Liver (tissue), 9 donors: ENCODE data around the gene LAMTOR4. TPM values are rescaled to one million over a fixed set of nuclear protein-coding genes. Genes with fewer than 3 reads are reported as not detected.
"Not testable (repeated sequence)": the region's sequence is repeated elsewhere in the genome, so short reads cannot be mapped to it uniquely, and the experiment has no call there.

ENCODE experiments used
- DNase-seq: peaks from one replicate; pipeline ENCODE4 v3.0.0-alpha.2; 2017; ENCODE audit warnings: low spot score
- H3K27ac ChIP-seq, 2 donors: one replicate each; pipeline ENCODE4 v1.7.0; 2013; ENCODE audit warnings: inconsistent platforms in 2 of 2, low read length in 2 of 2, control low read depth in 1 of 2, low read depth in 1 of 2, mild to moderate bottlenecking in 1 of 2
- H3K27me3 ChIP-seq, 4 donors: one replicate each; pipeline versions ENCODE4 v1.6.1 to v1.7.0; 2013; ENCODE audit warnings: low read length in 3 of 4, inconsistent platforms in 1 of 4, mild to moderate bottlenecking in 1 of 4, moderate library complexity in 1 of 4; ENCODE audit not compliant: control insufficient read depth in 4 of 4, insufficient read depth in 4 of 4
- H3K36me3 ChIP-seq, 4 donors: one replicate each; pipeline versions ENCODE4 v1.6.1 to v1.7.0; 2013; ENCODE audit warnings: low read length in 3 of 4, mild to moderate bottlenecking in 3 of 4, low read depth in 1 of 4, moderate library complexity in 1 of 4; ENCODE audit not compliant: control insufficient read depth in 4 of 4, insufficient read depth in 3 of 4
- H3K4me1 ChIP-seq, 4 donors: one replicate each; pipeline versions ENCODE4 v1.6.1 to v1.7.0; 2013; ENCODE audit warnings: low read length in 3 of 4, mild to moderate bottlenecking in 3 of 4, moderate library complexity in 1 of 4; ENCODE audit not compliant: control insufficient read depth in 4 of 4, insufficient read depth in 4 of 4
- H3K4me3 ChIP-seq, 3 donors: one replicate each; pipeline versions ENCODE4 v1.6.1 to v1.7.0; 2013; ENCODE audit warnings: low read length in 3 of 3, control low read depth in 1 of 3, low read depth in 1 of 3, mild to moderate bottlenecking in 1 of 3
- H3K9ac ChIP-seq, 2 donors: one replicate each; pipeline ENCODE4 v1.7.0; 2013; ENCODE audit warnings: low read length in 2 of 2, mild to moderate bottlenecking in 2 of 2, moderate library complexity in 2 of 2, control low read depth in 1 of 2, low read depth in 1 of 2
- H3K9me3 ChIP-seq, 4 donors: one replicate each; pipeline versions ENCODE4 v1.6.1 to v1.7.0; 2013; ENCODE audit warnings: low read length in 3 of 4; ENCODE audit not compliant: control insufficient read depth in 4 of 4
- EGR1 ChIP-seq, 2 donors: IDR thresholded peaks; 2 replicates each; pipeline ENCODE4 v1.6.1; 2016 to 2018; ENCODE audit warnings: antibody characterized with exemption in 2 of 2, low read depth in 2 of 2
- FOXA1 ChIP-seq: IDR thresholded peaks from 2 replicates; pipeline ENCODE4 v1.6.1; 2016; ENCODE audit warnings: antibody characterized with exemption
- FOXA2 ChIP-seq: IDR thresholded peaks from 2 replicates; pipeline ENCODE4 v1.6.1; 2016; ENCODE audit warnings: antibody characterized with exemption
- GABPA ChIP-seq, 2 donors: IDR thresholded peaks in 1 of 2; conservative IDR thresholded peaks in 1 of 2; 2 replicates each; pipeline ENCODE4 v1.6.1; 2016; ENCODE audit warnings: antibody characterized with exemption in 2 of 2, mild to moderate bottlenecking in 1 of 2, moderate library complexity in 1 of 2
- HNF4A ChIP-seq, 2 donors: conservative IDR thresholded peaks; 2 replicates each; pipeline ENCODE4 v1.6.1; 2016; ENCODE audit warnings: antibody characterized with exemption in 2 of 2, mild to moderate bottlenecking in 2 of 2
- HNF4G ChIP-seq: IDR thresholded peaks from 2 replicates; pipeline ENCODE4 v1.6.1; 2016; ENCODE audit warnings: antibody characterized with exemption
- JUND ChIP-seq, 2 donors: IDR thresholded peaks; 2 replicates each; pipeline ENCODE4 v1.6.1; 2016; ENCODE audit warnings: antibody characterized with exemption in 2 of 2
- NR2F2 ChIP-seq: IDR thresholded peaks from 2 replicates; pipeline ENCODE4 v1.6.1; 2016; ENCODE audit warnings: antibody characterized with exemption
- RAD21 ChIP-seq, 2 donors: IDR thresholded peaks; 2 replicates each; pipeline ENCODE4 v1.6.1; 2016; ENCODE audit warnings: antibody characterized with exemption in 2 of 2, mild to moderate bottlenecking in 2 of 2
- RXRA ChIP-seq, 2 donors: IDR thresholded peaks; 2 replicates each; pipeline ENCODE4 v1.6.1; 2017 to 2018; ENCODE audit warnings: antibody characterized with exemption in 2 of 2, mild to moderate bottlenecking in 1 of 2
- SP1 ChIP-seq: IDR thresholded peaks from 2 replicates; pipeline ENCODE4 v1.6.1; 2018; ENCODE audit warnings: antibody characterized with exemption, mild to moderate bottlenecking
- TAF1 ChIP-seq: conservative IDR thresholded peaks from 2 replicates; pipeline ENCODE4 v1.6.1; 2016; ENCODE audit warnings: antibody characterized with exemption, mild to moderate bottlenecking
- YY1 ChIP-seq: IDR thresholded peaks from 2 replicates; pipeline ENCODE4 v1.6.1; 2016; ENCODE audit warnings: antibody characterized with exemption, mild to moderate bottlenecking
- WGBS: extraction: QIAGEN DNeasy Blood & Tissue Kit; methylation state at CpG from one replicate; pipeline ENCODE4 v1.1.7; 2013; 5-methylcytosine and 5-hydroxymethylcytosine counted together
- polyA plus RNA-seq, 2 donors: library from polyadenylated mRNA; stranded (reverse) in 1 of 2; unstranded in 1 of 2; fragments of 200-250 nt in 1 of 2; fragments of >200 nt in 1 of 2; fragmentation: Nextera tagmentation in 1 of 2; extraction: Ambion mirVana in 1 of 2; gene quantifications; one replicate each; pipeline versions ENCODE4 v1.2.1 to v1.2.3, GENCODE V29; 2013 to 2015
- total RNA-seq, 2 donors: library from RNA; depleted of rRNA; stranded (reverse); fragments of >200 nt; gene quantifications; one replicate each; pipeline ENCODE4 v1.2.3, GENCODE V29; 2014
- TF ChIP-seq, protein P1 (sequence below): IDR thresholded peaks from 2 replicates; pipeline ENCODE4 v1.6.1; 2016; ENCODE audit warnings: antibody characterized with exemption
- TF ChIP-seq, protein P2 (sequence below): IDR thresholded peaks from 2 replicates; pipeline ENCODE4 v1.6.1; 2016; ENCODE audit warnings: antibody characterized with exemption
- TF ChIP-seq, protein P3 (sequence below): fragments of 150-350 bp; IDR thresholded peaks from 2 replicates; pipeline ENCODE4 v1.5.1; 2017; ENCODE audit warnings: improper control_type of control experiment, low read depth, low read length; ENCODE audit not compliant: missing input control
- TF ChIP-seq, protein P4 (sequence below): IDR thresholded peaks from 2 replicates; pipeline ENCODE4 v1.6.1; 2016; ENCODE audit warnings: antibody characterized with exemption
- TF ChIP-seq, protein P5 (sequence below): IDR thresholded peaks from 2 replicates; pipeline ENCODE4 v1.6.1; 2016; ENCODE audit warnings: antibody characterized with exemption, mild to moderate bottlenecking
- donor health status: healthy.
- donor health status: healthy.
- donor health status: healthy.
- donor health status: healthy.
- donor health status: healthy.

LAMTOR4 gene
- total and polyA plus RNA-seq, 4 donors: 28.4 to 112 (median 57.7) TPM

DNA sequence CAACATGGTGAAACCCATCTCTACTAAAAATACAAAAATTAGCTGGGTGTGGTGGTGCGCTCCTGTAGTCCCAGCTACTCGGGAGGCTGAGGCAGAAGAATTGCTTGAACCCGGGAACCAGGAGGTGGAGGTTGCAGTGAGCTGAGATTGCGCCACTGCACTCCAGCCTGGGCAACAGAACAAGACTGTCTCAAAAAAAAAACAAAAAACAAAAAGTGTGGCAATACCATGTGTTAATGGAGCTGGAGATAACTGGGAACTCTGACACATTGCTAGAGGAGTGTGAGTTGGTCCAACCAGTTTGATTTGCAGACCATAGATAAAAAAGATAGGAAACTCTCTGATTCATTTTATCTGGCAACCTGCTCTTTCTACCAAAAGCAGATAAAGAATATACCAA, 2.4 kb upstream of the LAMTOR4 start:
- H3K4me1 ChIP-seq: peaks cover 4 to 13% (median 10%) of the 10 kb centered on the region in 4 donors
- 67% methylated on average over 4 of the region's 4 CpGs for WGBS
- not testable (repeated sequence) for H3K27ac ChIP-seq, H3K27me3 ChIP-seq, DNase-seq, H3K9ac ChIP-seq, H3K36me3 ChIP-seq, H3K9me3 ChIP-seq, H3K4me3 ChIP-seq
- TF ChIP-seq, protein P1, sequence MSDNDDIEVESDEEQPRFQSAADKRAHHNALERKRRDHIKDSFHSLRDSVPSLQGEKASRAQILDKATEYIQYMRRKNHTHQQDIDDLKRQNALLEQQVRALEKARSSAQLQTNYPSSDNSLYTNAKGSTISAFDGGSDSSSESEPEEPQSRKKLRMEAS: peak; percentile 43
- peak in 1 of 2 donors; percentile 15 for TF ChIP-seq JUND (IDR thresholded peaks at IDR 0.05)
- TF ChIP-seq YY1: peak; percentile 27
- peak; percentile 6 to 41 for TF ChIP-seq HNF4A (conservative IDR thresholded peaks at IDR 0.05)

DNA sequence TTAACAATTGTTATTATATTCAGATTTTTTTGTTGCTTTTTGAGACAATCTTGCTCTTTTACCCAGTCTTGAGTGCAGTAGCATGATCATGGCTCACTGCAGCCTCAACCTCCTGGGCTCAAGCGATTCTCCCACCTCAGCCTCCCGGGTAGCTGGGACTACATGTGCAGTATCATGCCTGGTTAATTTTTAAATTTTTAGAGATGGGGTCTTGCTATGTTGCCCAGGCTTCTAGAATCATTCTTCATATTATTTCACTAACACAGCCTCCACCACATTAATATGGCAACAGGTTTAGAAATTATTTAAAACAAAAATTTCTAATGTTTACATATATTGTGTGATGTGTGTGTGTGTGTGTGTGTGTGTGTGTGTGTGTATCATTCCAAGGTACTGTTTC, 1.4 kb upstream of the LAMTOR4 start:
- no peak for TF ChIP-seq TAF1
- TF ChIP-seq RXRA (IDR thresholded peaks at IDR 0.05): no peak
- TF ChIP-seq SP1: no peak
- TF ChIP-seq FOXA1: no peak
- TF ChIP-seq, protein P2, sequence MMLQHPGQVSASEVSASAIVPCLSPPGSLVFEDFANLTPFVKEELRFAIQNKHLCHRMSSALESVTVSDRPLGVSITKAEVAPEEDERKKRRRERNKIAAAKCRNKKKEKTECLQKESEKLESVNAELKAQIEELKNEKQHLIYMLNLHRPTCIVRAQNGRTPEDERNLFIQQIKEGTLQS: no peak
- TF ChIP-seq, protein P3, sequence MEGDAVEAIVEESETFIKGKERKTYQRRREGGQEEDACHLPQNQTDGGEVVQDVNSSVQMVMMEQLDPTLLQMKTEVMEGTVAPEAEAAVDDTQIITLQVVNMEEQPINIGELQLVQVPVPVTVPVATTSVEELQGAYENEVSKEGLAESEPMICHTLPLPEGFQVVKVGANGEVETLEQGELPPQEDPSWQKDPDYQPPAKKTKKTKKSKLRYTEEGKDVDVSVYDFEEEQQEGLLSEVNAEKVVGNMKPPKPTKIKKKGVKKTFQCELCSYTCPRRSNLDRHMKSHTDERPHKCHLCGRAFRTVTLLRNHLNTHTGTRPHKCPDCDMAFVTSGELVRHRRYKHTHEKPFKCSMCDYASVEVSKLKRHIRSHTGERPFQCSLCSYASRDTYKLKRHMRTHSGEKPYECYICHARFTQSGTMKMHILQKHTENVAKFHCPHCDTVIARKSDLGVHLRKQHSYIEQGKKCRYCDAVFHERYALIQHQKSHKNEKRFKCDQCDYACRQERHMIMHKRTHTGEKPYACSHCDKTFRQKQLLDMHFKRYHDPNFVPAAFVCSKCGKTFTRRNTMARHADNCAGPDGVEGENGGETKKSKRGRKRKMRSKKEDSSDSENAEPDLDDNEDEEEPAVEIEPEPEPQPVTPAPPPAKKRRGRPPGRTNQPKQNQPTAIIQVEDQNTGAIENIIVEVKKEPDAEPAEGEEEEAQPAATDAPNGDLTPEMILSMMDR: no peak
- no peak for TF ChIP-seq HNF4G
- no peak for TF ChIP-seq NR2F2
- TF ChIP-seq EGR1 (IDR thresholded peaks at IDR 0.05; ENCODE audit: low read depth in 2 of 2): no peak
- TF ChIP-seq, protein P1: no peak
- TF ChIP-seq YY1: no peak
- no peak for TF ChIP-seq JUND (IDR thresholded peaks at IDR 0.05)
- TF ChIP-seq, protein P4, sequence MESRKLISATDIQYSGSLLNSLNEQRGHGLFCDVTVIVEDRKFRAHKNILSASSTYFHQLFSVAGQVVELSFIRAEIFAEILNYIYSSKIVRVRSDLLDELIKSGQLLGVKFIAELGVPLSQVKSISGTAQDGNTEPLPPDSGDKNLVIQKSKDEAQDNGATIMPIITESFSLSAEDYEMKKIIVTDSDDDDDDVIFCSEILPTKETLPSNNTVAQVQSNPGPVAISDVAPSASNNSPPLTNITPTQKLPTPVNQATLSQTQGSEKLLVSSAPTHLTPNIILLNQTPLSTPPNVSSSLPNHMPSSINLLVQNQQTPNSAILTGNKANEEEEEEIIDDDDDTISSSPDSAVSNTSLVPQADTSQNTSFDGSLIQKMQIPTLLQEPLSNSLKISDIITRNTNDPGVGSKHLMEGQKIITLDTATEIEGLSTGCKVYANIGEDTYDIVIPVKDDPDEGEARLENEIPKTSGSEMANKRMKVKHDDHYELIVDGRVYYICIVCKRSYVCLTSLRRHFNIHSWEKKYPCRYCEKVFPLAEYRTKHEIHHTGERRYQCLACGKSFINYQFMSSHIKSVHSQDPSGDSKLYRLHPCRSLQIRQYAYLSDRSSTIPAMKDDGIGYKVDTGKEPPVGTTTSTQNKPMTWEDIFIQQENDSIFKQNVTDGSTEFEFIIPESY: no peak
- no peak for TF ChIP-seq RAD21 (IDR thresholded peaks at IDR 0.05)
- TF ChIP-seq HNF4A (conservative IDR thresholded peaks at IDR 0.05): no peak
- TF ChIP-seq FOXA2: no peak
- no peak for TF ChIP-seq GABPA (IDR thresholded peaks at IDR 0.05 in 1 of 2, conservative IDR thresholded peaks at IDR 0.05 in 1 of 2)
- TF ChIP-seq, protein P5, sequence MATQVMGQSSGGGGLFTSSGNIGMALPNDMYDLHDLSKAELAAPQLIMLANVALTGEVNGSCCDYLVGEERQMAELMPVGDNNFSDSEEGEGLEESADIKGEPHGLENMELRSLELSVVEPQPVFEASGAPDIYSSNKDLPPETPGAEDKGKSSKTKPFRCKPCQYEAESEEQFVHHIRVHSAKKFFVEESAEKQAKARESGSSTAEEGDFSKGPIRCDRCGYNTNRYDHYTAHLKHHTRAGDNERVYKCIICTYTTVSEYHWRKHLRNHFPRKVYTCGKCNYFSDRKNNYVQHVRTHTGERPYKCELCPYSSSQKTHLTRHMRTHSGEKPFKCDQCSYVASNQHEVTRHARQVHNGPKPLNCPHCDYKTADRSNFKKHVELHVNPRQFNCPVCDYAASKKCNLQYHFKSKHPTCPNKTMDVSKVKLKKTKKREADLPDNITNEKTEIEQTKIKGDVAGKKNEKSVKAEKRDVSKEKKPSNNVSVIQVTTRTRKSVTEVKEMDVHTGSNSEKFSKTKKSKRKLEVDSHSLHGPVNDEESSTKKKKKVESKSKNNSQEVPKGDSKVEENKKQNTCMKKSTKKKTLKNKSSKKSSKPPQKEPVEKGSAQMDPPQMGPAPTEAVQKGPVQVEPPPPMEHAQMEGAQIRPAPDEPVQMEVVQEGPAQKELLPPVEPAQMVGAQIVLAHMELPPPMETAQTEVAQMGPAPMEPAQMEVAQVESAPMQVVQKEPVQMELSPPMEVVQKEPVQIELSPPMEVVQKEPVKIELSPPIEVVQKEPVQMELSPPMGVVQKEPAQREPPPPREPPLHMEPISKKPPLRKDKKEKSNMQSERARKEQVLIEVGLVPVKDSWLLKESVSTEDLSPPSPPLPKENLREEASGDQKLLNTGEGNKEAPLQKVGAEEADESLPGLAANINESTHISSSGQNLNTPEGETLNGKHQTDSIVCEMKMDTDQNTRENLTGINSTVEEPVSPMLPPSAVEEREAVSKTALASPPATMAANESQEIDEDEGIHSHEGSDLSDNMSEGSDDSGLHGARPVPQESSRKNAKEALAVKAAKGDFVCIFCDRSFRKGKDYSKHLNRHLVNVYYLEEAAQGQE: no peak
- H3K27me3 ChIP-seq: no peaks in the 10 kb centered on the region
- H3K27ac ChIP-seq: no peak overlapping the region
- H3K4me1 ChIP-seq: peaks cover 4 to 13% (median 9%) of the 10 kb centered on the region in 4 donors
- no peaks in the 10 kb centered on the region for H3K9me3 ChIP-seq
- H3K9ac ChIP-seq: no peak overlapping the region
- no peak overlapping the region for H3K4me3 ChIP-seq
- DNase-seq: no peak
- no peaks in the 10 kb centered on the region for H3K36me3 ChIP-seq
- WGBS: 94% methylated on average over 2 of the region's 2 CpGs
